Karpas-422 (cell line): ENCODE measurements around the gene LRRN1. TPM values are rescaled to one million over a fixed set of nuclear protein-coding genes. Genes with fewer than 3 reads are reported as not detected.

Experiments used
- DNase-seq: peaks from one replicate; pipeline ENCODE4 v3.0.0-alpha.2; 2015
- H2AFZ ChIP-seq: fragments of 200-600 bp; sonication (generic); 2 replicates; pipeline ENCODE4 v1.6.1; 2014; ENCODE audit warnings: antibody characterized with exemption, low read length, mixed read lengths
- H3K27ac ChIP-seq: fragments of 200-600 bp; sonication (generic); 2 replicates; pipeline ENCODE4 v1.5.1; 2014; ENCODE audit warnings: mild to moderate bottlenecking, low read length, moderate library complexity
- H3K27me3 ChIP-seq: fragments of 200-600 bp; sonication (generic); 2 replicates; pipeline ENCODE4 v1.6.1; 2014; ENCODE audit warnings: low read length, mixed read lengths
- H3K36me3 ChIP-seq: fragments of 200-600 bp; sonication (generic); 2 replicates; pipeline ENCODE4 v1.6.1; 2014; ENCODE audit warnings: low read length, mixed read lengths; ENCODE audit not compliant: insufficient read depth
- H3K4me1 ChIP-seq: fragments of 200-600 bp; sonication (generic); 2 replicates; pipeline ENCODE4 v1.6.1; 2014; ENCODE audit warnings: mild to moderate bottlenecking, low read length, mixed read lengths
- H3K4me2 ChIP-seq: fragments of 200-600 bp; sonication (generic); 2 replicates; pipeline ENCODE4 v1.6.1; 2014; ENCODE audit warnings: low read length, low read depth, mild to moderate bottlenecking; ENCODE audit not compliant: poor library complexity, severe bottlenecking
- H3K4me3 ChIP-seq: fragments of 200-600 bp; sonication (generic); 2 replicates; pipeline ENCODE4 v1.5.1; 2014; ENCODE audit warnings: mild to moderate bottlenecking, antibody characterized with exemption, low read length, mixed read lengths
- H3K79me2 ChIP-seq: fragments of 200-600 bp; sonication (generic); 2 replicates; pipeline ENCODE4 v1.6.1; 2014; ENCODE audit warnings: mild to moderate bottlenecking, low read length, mixed read lengths
- H3K9ac ChIP-seq: fragments of 200-600 bp; sonication (generic); 2 replicates; pipeline ENCODE4 v1.6.0; 2014; ENCODE audit warnings: low read length
- H3K9me2 ChIP-seq: fragments of 200-600 bp; sonication (generic), shearing (Covaris generic); replicated peaks from 2 replicates; pipeline ENCODE4 v1.6.0; 2014; ENCODE audit warnings: mild to moderate bottlenecking, low read length, moderate library complexity; ENCODE audit not compliant: insufficient read depth
- H3K9me3 ChIP-seq: fragments of 300-700, 200-600 bp; sonication (generic); 2 replicates; pipeline ENCODE4 v1.6.1; 2014; ENCODE audit warnings: low read length, mixed read lengths
- H4K20me1 ChIP-seq: fragments of 200-600 bp; sonication (generic); 2 replicates; pipeline ENCODE4 v1.6.1; 2014; ENCODE audit warnings: mild to moderate bottlenecking, antibody characterized with exemption, low read length, low read depth; ENCODE audit not compliant: insufficient read depth
- total RNA-seq: library from RNA; depleted of rRNA; stranded (reverse); fragments of >200 nt; shearing (Covaris generic); gene quantifications from 2 replicates; pipeline ENCODE4 v1.2.3, GENCODE V29; 2014; ENCODE audit warnings: low replicate concordance

LRRN1 gene
- total RNA-seq, 1 experiment from 2014 or later: not detected

DNA sequence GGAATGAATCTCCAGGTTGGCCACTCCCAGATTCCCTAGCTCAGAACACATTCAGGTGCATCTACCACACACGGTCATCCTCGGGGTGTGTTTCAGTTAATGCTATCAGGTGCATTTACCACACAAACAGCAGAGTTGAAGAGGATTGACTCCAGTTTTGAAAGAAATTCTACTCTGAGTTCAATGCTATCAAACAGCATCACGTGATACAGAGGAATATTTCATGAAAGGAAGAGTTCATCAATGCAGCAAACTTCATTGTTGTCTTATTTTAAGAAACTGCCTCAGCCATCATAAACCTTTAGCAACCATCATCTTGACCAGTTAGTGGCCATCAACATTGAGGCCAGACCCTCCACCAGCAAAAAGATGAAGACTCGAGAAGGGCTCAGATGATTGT, 22.6 kb upstream of the LRRN1 start:
- no peak for DNase-seq
- Histone ChIP-seq H3K27me3 (no peaks in the 10 kb centered on the region), H3K4me1 (no peaks in the 10 kb centered on the region), H3K79me2 (no peaks in the 10 kb centered on the region), H3K36me3 (no peaks in the 10 kb centered on the region), H3K27ac (no peak overlapping the region), H2AFZ (no peak overlapping the region), H3K4me2 (no peak overlapping the region), H3K9me2 (no peaks in the 10 kb centered on the region), H4K20me1 (no peaks in the 10 kb centered on the region), H3K4me3 (no peak overlapping the region), H3K9me3 (no peaks in the 10 kb centered on the region; the same call in 1 of the 2 replicates), H3K9ac (no peak overlapping the region)

DNA sequence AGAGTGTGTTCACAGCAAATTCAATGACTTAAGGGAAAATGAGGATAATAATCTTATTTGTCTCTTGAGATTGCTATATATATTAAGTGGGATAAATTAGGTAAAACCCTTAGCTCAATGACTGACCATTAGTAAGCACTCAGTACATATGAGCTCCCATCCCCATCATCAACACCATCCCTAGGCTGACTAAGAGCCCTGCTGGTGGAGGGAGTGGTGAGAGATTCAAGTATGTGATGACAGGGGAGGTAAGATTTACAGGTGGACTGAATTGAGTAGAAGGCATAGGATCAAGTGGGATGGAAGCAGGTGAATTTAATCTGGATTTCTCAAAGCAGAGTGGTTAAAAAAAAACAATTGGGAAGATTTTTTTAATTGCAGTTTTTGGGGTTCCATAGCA, 21.0 kb upstream of the LRRN1 start:
- DNase-seq: no peak
- H3K27ac ChIP-seq: no peak overlapping the region
- no peaks in the 10 kb centered on the region for H3K79me2 ChIP-seq
- H3K4me1 ChIP-seq: no peaks in the 10 kb centered on the region
- no peaks in the 10 kb centered on the region for H3K27me3 ChIP-seq
- H3K4me3 ChIP-seq: no peak overlapping the region
- H3K4me2 ChIP-seq: no peak overlapping the region
- H3K9me3 ChIP-seq: no peaks in the 10 kb centered on the region
- no peaks in the 10 kb centered on the region for H4K20me1 ChIP-seq
- H2AFZ ChIP-seq: no peak overlapping the region
- no peaks in the 10 kb centered on the region for H3K36me3 ChIP-seq
- no peaks in the 10 kb centered on the region for H3K9me2 ChIP-seq
- no peak overlapping the region for H3K9ac ChIP-seq

DNA sequence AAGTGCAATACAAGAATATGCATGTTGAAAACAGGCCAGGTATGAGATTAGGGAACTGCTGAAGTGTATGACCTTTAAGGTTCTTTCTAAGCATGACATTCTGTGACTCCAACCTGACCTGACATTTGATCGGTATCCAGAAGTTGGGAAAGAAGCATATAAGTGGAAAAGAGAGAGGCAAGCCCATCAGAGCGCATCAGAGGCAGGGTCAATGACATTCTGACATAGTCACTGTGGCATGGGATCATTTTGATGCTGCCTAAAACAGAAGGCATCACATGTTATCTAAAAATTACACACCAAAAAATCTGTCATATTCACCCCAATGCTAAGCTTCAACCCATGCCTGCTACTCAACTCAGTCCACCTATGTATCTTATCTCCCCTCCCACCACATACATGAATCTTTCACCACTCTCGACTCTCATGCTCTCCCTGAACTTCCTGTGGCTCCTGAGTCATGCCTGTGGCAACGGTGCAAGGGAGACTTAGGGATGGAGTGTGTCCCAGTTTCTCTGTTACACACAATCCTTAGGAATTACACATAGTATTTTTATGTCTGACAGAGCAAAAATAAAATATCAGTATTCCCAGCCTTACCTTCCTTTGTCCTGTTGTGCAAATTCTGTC, 20.5 kb upstream of the LRRN1 start:
- DNase-seq: no peak

DNA sequence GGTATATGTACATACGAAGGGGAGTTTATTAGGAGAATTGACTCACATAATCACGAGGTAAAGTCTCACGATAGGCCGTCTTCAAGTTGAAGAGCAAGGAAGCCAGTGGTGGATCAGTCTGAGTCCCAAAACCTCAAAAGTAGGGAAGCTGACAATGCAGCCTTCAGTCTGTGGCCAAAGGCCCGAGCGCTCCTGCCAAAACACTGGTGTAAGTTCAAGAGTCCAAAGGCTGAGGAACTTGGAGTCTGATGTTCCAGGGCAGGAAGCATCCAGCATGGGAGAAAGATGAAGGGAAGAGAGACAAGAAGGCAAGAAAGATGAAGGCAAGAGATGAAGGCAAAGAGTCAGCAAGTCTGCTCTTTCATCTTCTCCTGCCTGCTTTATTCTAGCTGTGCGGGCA, 16.8 kb upstream of the LRRN1 start:
- Histone ChIP-seq H3K9me2 (no peaks in the 10 kb centered on the region), H3K9me3 (no peaks in the 10 kb centered on the region), H3K4me2 (no peak overlapping the region), H3K27me3 (no peaks in the 10 kb centered on the region), H3K9ac (no peak overlapping the region), H2AFZ (no peak overlapping the region), H3K79me2 (no peaks in the 10 kb centered on the region), H3K4me1 (no peaks in the 10 kb centered on the region), H4K20me1 (no peaks in the 10 kb centered on the region), H3K27ac (no peak overlapping the region), H3K36me3 (no peaks in the 10 kb centered on the region), H3K4me3 (no peak overlapping the region)
- DNase-seq: no peak

More for the DNA sequence above, 20.5 kb upstream of the LRRN1 start:
- Histone ChIP-seq H3K9me2 (no peaks in the 10 kb centered on the region), H3K4me3 (no peak overlapping the region), H3K4me1 (no peaks in the 10 kb centered on the region), H3K9ac (no peak overlapping the region), H3K79me2 (no peaks in the 10 kb centered on the region), H2AFZ (no peak overlapping the region), H3K9me3 (no peaks in the 10 kb centered on the region), H4K20me1 (no peaks in the 10 kb centered on the region), H3K27me3 (no peaks in the 10 kb centered on the region), H3K36me3 (no peaks in the 10 kb centered on the region), H3K27ac (no peak overlapping the region), H3K4me2 (no peak overlapping the region)

DNA sequence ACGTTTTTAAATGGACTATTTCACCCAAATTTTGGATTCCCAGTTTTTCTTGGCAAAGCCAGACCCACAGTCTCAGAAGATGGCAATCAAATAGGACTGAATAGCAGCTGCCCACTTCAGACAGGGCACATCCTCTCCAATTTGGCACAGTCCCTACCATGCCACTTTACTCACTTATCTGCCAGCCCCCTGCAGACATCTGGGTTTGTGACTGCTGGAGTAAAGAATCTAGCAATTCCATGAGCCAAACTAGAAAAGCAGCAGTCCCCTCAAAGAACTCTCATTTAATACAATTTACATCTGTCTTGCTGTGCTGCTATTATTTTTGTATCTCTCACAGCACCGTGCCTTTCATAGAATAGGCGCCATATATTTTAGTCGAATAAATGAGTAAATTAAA, 16.0 kb upstream of the LRRN1 start:
- Histone ChIP-seq H3K9ac (no peak overlapping the region), H3K79me2 (no peaks in the 10 kb centered on the region), H3K27me3 (no peaks in the 10 kb centered on the region), H3K27ac (no peak overlapping the region), H3K4me2 (no peak overlapping the region), H3K36me3 (no peaks in the 10 kb centered on the region), H3K9me3 (no peaks in the 10 kb centered on the region), H3K9me2 (no peaks in the 10 kb centered on the region), H3K4me1 (no peaks in the 10 kb centered on the region), H2AFZ (no peak overlapping the region), H4K20me1 (no peaks in the 10 kb centered on the region), H3K4me3 (no peak overlapping the region)
- no peak for DNase-seq

DNA sequence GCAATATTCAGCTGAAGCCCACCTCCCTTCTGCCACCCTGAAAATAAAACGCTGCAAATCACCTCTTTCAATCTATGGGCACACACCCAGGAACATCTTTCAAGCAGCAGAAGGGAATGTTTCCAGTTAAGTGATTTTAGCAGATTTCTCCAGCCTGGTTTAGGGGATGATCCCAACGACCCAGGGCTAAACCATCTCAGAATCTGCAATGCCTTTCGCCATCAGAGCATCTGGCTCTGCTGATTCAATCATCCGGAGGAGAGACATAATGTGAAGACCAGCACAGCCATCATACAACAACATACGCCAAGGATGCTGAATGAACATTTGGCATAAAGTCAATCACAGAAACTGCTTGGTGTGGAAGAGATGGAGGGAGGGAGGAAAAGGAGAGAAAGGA, 15.5 kb upstream of the LRRN1 start:
- Histone ChIP-seq H3K9me3 (no peaks in the 10 kb centered on the region), H3K27me3 (no peaks in the 10 kb centered on the region), H3K4me1 (no peaks in the 10 kb centered on the region), H3K4me2 (no peak overlapping the region), H3K4me3 (no peak overlapping the region), H3K27ac (no peak overlapping the region), H3K36me3 (no peaks in the 10 kb centered on the region), H2AFZ (no peak overlapping the region), H3K9ac (no peak overlapping the region), H3K79me2 (no peaks in the 10 kb centered on the region), H3K9me2 (no peaks in the 10 kb centered on the region), H4K20me1 (no peaks in the 10 kb centered on the region)
- DNase-seq: no peak

DNA sequence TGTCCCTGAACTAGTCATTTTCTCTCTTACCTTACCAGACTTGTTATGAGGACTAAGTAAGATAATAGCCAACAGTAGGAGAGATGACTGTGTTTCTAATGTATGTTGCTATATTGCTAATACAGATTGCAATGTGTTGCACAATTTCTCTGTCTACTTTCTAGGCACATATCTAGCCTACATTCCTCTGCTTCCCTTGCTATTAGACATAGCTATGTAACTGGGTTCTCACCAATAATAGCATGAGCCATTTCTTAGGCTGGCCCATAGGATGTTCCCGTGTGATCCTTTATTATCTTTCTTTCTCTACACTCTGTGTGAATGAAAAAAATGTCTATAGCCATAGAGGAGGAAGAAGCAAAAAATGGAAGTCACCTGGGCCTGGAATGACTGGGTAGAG, 6.8 kb upstream of the LRRN1 start:
- peaks cover 8% of the 10 kb centered on the region for H3K9me3 ChIP-seq
- H3K9me2 ChIP-seq: 0 out of 2 replicates have a peak, but pooled peaks cover 3% of the 10 kb centered on the region
- no peak overlapping the region for H3K4me3 ChIP-seq
- no peak overlapping the region for H2AFZ ChIP-seq
- H3K9ac ChIP-seq: no peak overlapping the region
- no peak overlapping the region for H3K4me2 ChIP-seq
- no peaks in the 10 kb centered on the region for H4K20me1 ChIP-seq
- no peak for DNase-seq
- no peaks in the 10 kb centered on the region for H3K4me1 ChIP-seq
- no peaks in the 10 kb centered on the region for H3K36me3 ChIP-seq
- no peak overlapping the region for H3K27ac ChIP-seq
- H3K27me3 ChIP-seq: no peaks in the 10 kb centered on the region
- H3K79me2 ChIP-seq: no peaks in the 10 kb centered on the region

DNA sequence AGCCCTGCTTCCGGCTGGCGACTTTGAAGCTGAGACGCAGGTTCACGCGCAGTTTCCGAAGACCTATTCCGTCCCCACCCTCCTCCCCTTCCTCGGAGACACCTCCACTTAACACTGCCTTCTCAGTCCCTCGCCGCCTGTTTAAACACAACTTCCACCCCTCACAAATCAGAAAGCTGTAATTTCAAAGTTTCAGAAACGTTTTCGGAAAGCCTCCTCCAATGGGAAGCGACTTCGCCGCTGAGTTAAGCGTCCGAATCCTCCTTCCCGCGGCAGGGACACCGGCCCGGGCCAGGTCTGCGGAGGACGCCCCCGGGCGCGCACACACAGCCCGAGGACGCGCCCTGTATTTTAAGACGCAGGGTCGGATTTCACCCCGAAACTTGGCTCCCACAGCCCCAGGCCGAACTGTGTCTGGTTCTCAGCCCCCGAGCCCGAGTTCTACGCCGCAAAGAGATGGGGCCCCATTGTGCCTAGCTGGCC, 559 bp upstream of the LRRN1 start:
- no peak overlapping the region for H2AFZ ChIP-seq

More for the DNA sequence above, 559 bp upstream of the LRRN1 start:
- Histone ChIP-seq H3K9me3 (peaks cover 5% of the 10 kb centered on the region), H4K20me1 (no peaks in the 10 kb centered on the region), H3K4me3 (no peak overlapping the region), H3K4me2 (no peak overlapping the region), H3K36me3 (no peaks in the 10 kb centered on the region), H3K9ac (no peak overlapping the region), H3K79me2 (no peaks in the 10 kb centered on the region), H3K27me3 (no peaks in the 10 kb centered on the region), H3K27ac (no peak overlapping the region), H3K9me2 (0 out of 2 replicates have a peak, but pooled peaks cover 3% of the 10 kb centered on the region), H3K4me1 (no peaks in the 10 kb centered on the region)
- DNase-seq: no peak
